H1 (cell line): ENCODE data around the gene P3H1. TPM values are rescaled to one million over a fixed set of nuclear protein-coding genes. Genes with fewer than 3 reads are reported as not detected.

Experiments used
- CTCF ChIA-PET: fragments of 300-600 bp; sonication (Branson Sonifier 250); formaldehyde crosslinking; loops from one replicate; lab custom pipeline; 2021; ENCODE audit not compliant: partially characterized antibody; lab: Charles Lee
- POLR2A ChIA-PET: fragments of 300-600 bp; sonication (Branson Sonifier 250); formaldehyde crosslinking; loops from one replicate; lab custom pipeline; 2021; ENCODE audit warnings: inconsistent platforms; ENCODE audit not compliant: partially characterized antibody; lab: Charles Lee
- DNase-seq, 2 experiments: peaks; one replicate each; pipeline versions ENCODE4 v3.0.0 to v3.0.0-alpha.2; 2010 to 2022; ENCODE audit warnings: low spot score in 2 of 2, low read depth in 1 of 2, mixed read lengths in 1 of 2
- FAIRE-seq: peaks from 2 replicates; lab custom pipeline; 2011; peaks lifted over from hg19 to GRCh38; lab: Jason Lieb, UNC
- H2AFZ ChIP-seq: 2 replicates; pipeline ENCODE4 v1.8.1; 2012; ENCODE audit warnings: low read length, inconsistent platforms
- H2AK5ac ChIP-seq: 2 replicates; pipeline ENCODE4 v1.6.1; 2013; ENCODE audit warnings: low read depth, low read length
- H2BK120ac ChIP-seq: replicated peaks from 2 replicates; pipeline ENCODE3; 2013; ENCODE audit warnings: low read depth, low read length, inconsistent platforms
- H2BK12ac ChIP-seq: 2 replicates; pipeline ENCODE4 v1.6.1; 2013; ENCODE audit warnings: low read depth, low read length
- H2BK15ac ChIP-seq: 2 replicates; pipeline ENCODE4 v1.6.1; 2013; ENCODE audit warnings: low read length
- H2BK20ac ChIP-seq: 2 replicates; pipeline ENCODE4 v1.6.1; 2013; ENCODE audit warnings: low read length
- H2BK5ac ChIP-seq: 2 replicates; pipeline ENCODE4 v1.6.1; 2013; ENCODE audit warnings: low read depth, low read length
- H3K14ac ChIP-seq: 2 replicates; pipeline ENCODE4 v1.6.1; 2013; ENCODE audit warnings: inconsistent platforms; ENCODE audit not compliant: insufficient read length
- H3K18ac ChIP-seq: 2 replicates; pipeline ENCODE4 v1.6.1; 2013; ENCODE audit warnings: low read length; ENCODE audit errors: extremely low read depth
- H3K23ac ChIP-seq: 2 replicates; pipeline ENCODE4 v1.6.1; 2013; ENCODE audit warnings: inconsistent platforms; ENCODE audit not compliant: insufficient read length
- H3K23me2 ChIP-seq: 2 replicates; pipeline ENCODE4 v1.6.1; 2013; ENCODE audit warnings: low read depth, low read length
- H3K27ac ChIP-seq: 2 replicates; pipeline ENCODE4 v1.6.1; 2011; ENCODE audit warnings: low read depth, low read length, inconsistent platforms
- H3K27me3 ChIP-seq, 4 experiments: replicated peaks in 1 of 4; 1 replicate in 1 of 4; 2 replicates in 3 of 4; pipeline versions ENCODE4 v1.6.1 to v1.8.1; 2011 to 2013; ENCODE audit warnings: low read length in 3 of 4, mild to moderate bottlenecking in 3 of 4, inconsistent platforms in 2 of 4, mixed read lengths in 2 of 4, moderate library complexity in 1 of 4; ENCODE audit not compliant: control insufficient read depth in 3 of 4, insufficient read depth in 3 of 4; ENCODE audit errors: extremely low read depth in 1 of 4
- H3K36me3 ChIP-seq, 4 experiments: 2 replicates each; pipeline versions ENCODE4 v1.6.1 to v1.8.1; 2011 to 2013; ENCODE audit warnings: mild to moderate bottlenecking in 4 of 4, low read length in 3 of 4, moderate library complexity in 2 of 4, control low read depth in 1 of 4, inconsistent platforms in 1 of 4; ENCODE audit not compliant: insufficient read depth in 4 of 4, control insufficient read depth in 2 of 4
- H3K4ac ChIP-seq: replicated peaks from 2 replicates; pipeline ENCODE3; 2013; ENCODE audit warnings: low read length, low read depth, mixed read lengths, inconsistent platforms; ENCODE audit not compliant: insufficient read length
- H3K4me1 ChIP-seq, 4 experiments: replicated peaks in 1 of 4; 1 replicate in 1 of 4; 2 replicates in 3 of 4; pipeline versions ENCODE4 v1.6.1 to v1.8.1; 2011 to 2013; ENCODE audit warnings: low read length in 3 of 4, inconsistent platforms in 2 of 4, mixed read lengths in 1 of 4; ENCODE audit not compliant: insufficient read depth in 4 of 4, control insufficient read depth in 3 of 4
- H3K4me2 ChIP-seq, 2 experiments: 2 replicates each; pipeline versions ENCODE4 v1.6.1 to v1.8.1; 2011 to 2013; ENCODE audit warnings: low read depth in 2 of 2, low read length in 2 of 2, control low read depth in 1 of 2, inconsistent platforms in 1 of 2, mild to moderate bottlenecking in 1 of 2; ENCODE audit not compliant: insufficient read depth in 1 of 2
- H3K4me3 ChIP-seq, 4 experiments: fragments of 200-600, 300-600 bp in 1 of 4; sonication (generic), shearing (Covaris generic), sonication (Bioruptor Twin) in 1 of 4; 2 replicates each; pipeline versions ENCODE4 v1.5.1 to v1.8.1; 2011 to 2016; ENCODE audit warnings: low read length in 4 of 4, low read depth in 3 of 4, control low read depth in 2 of 4, inconsistent platforms in 2 of 4, mild to moderate bottlenecking in 2 of 4, mixed read lengths in 1 of 4, moderate library complexity in 1 of 4; ENCODE audit not compliant: insufficient read depth in 2 of 4; ENCODE audit errors: extremely low read depth in 1 of 4
- H3K56ac ChIP-seq: replicated peaks from 2 replicates; pipeline ENCODE3; 2013; ENCODE audit warnings: low read depth, mild to moderate bottlenecking, mixed read lengths, low read length, inconsistent platforms; ENCODE audit not compliant: insufficient read length
- H3K79me1 ChIP-seq: 2 replicates; pipeline ENCODE4 v1.6.1; 2013; ENCODE audit warnings: low read depth, low read length, control low read depth
- H3K79me2 ChIP-seq, 2 experiments: 2 replicates each; pipeline versions ENCODE4 v1.6.1 to v1.8.1; 2012 to 2013; ENCODE audit warnings: low read length in 2 of 2, mild to moderate bottlenecking in 2 of 2, inconsistent platforms in 1 of 2; ENCODE audit not compliant: insufficient read depth in 2 of 2, control insufficient read depth in 1 of 2
- H3K9ac ChIP-seq, 4 experiments: replicated peaks in 1 of 4; 1 replicate in 1 of 4; 2 replicates in 3 of 4; pipeline versions ENCODE4 v1.6.1 to v1.8.1; 2011 to 2013; ENCODE audit warnings: low read depth in 3 of 4, low read length in 3 of 4, control low read depth in 2 of 4, mild to moderate bottlenecking in 2 of 4, moderate library complexity in 2 of 4, inconsistent platforms in 1 of 4; ENCODE audit errors: extremely low read depth in 1 of 4
- H3K9me3 ChIP-seq, 2 experiments: 2 replicates each; pipeline versions ENCODE4 v1.6.1 to v1.8.1; 2012 to 2013; ENCODE audit warnings: mild to moderate bottlenecking in 2 of 2, moderate library complexity in 2 of 2, control low read depth in 1 of 2, inconsistent platforms in 1 of 2, low read depth in 1 of 2, low read length in 1 of 2, mixed read lengths in 1 of 2; ENCODE audit not compliant: insufficient read depth in 2 of 2
- H4K20me1 ChIP-seq, 2 experiments: replicated peaks in 1 of 2; 2 replicates each; pipeline versions ENCODE3 to v1.8.1; 2011 to 2013; ENCODE audit warnings: inconsistent platforms in 2 of 2, low read length in 2 of 2, mild to moderate bottlenecking in 1 of 2; ENCODE audit not compliant: insufficient read depth in 2 of 2, control insufficient read depth in 1 of 2
- H4K5ac ChIP-seq: 2 replicates; pipeline ENCODE4 v1.6.1; 2013; ENCODE audit warnings: low read length, low read depth, mixed read lengths, inconsistent platforms; ENCODE audit not compliant: insufficient read length
- H4K8ac ChIP-seq: 2 replicates; pipeline ENCODE4 v1.8.0; 2013; ENCODE audit warnings: mild to moderate bottlenecking, moderate library complexity, low read length, inconsistent platforms; ENCODE audit not compliant: insufficient read depth; ENCODE audit errors: extremely low read depth
- H4K91ac ChIP-seq: replicated peaks from 2 replicates; pipeline ENCODE3; 2013; ENCODE audit warnings: low read length, mixed read lengths, inconsistent platforms; ENCODE audit not compliant: insufficient read length
- BCL11A ChIP-seq, 2 experiments: IDR thresholded peaks; one replicate each; pipeline ENCODE4 v1.6.1; 2011; ENCODE audit warnings: low read depth in 2 of 2, low read length in 2 of 2, mild to moderate bottlenecking in 2 of 2
- BRCA1 ChIP-seq: IDR thresholded peaks from 2 replicates; pipeline ENCODE4 v1.6.1; 2012; ENCODE audit warnings: low read depth, low read length, improper control_type of control experiment
- CREB1 ChIP-seq: IDR thresholded peaks from 2 replicates; pipeline ENCODE4 v1.6.1; 2012; ENCODE audit warnings: inconsistent platforms
- E2F6 ChIP-seq: IDR thresholded peaks from 2 replicates; pipeline ENCODE4 v1.6.1; 2012; ENCODE audit warnings: inconsistent platforms
- EZH2 ChIP-seq: fragments of 200-600 bp; sonication (generic); IDR thresholded peaks from 2 replicates; pipeline ENCODE4 v1.7.1; 2012; ENCODE audit warnings: low read depth, mild to moderate bottlenecking, moderate library complexity, low read length, inconsistent platforms; ENCODE audit not compliant: severe bottlenecking
- JUN ChIP-seq: IDR thresholded peaks from 2 replicates; pipeline ENCODE4 v1.6.1; 2011; ENCODE audit warnings: low read depth, mild to moderate bottlenecking, improper control_type of control experiment, low read length
- POU5F1 ChIP-seq: IDR thresholded peaks from 2 replicates; pipeline ENCODE4 v1.6.1; 2011; ENCODE audit warnings: low read depth, mild to moderate bottlenecking, low read length, moderate library complexity
- RAD21 ChIP-seq, 2 experiments: IDR thresholded peaks in 1 of 2; conservative IDR thresholded peaks in 1 of 2; 2 replicates each; pipeline ENCODE4 v1.6.1; 2011; ENCODE audit warnings: low read depth in 2 of 2, low read length in 2 of 2, improper control_type of control experiment in 1 of 2, inconsistent platforms in 1 of 2, mild to moderate bottlenecking in 1 of 2, moderate library complexity in 1 of 2
- RBBP5 ChIP-seq: IDR thresholded peaks from 2 replicates; pipeline ENCODE4 v1.7.1; 2012; ENCODE audit warnings: low read depth, mild to moderate bottlenecking, inconsistent platforms, low read length, moderate library complexity, borderline replicate concordance
- SIRT6 ChIP-seq: IDR thresholded peaks from one replicate; pipeline ENCODE4 v1.7.1; 2012; ENCODE audit warnings: low read length, inconsistent platforms
- SP1 ChIP-seq: IDR thresholded peaks from 2 replicates; pipeline ENCODE4 v1.6.1; 2011; ENCODE audit warnings: low read depth, low read length
- SP4 ChIP-seq: IDR thresholded peaks from 2 replicates; pipeline ENCODE4 v1.6.1; 2012; ENCODE audit warnings: low read length, inconsistent platforms
- TAF7 ChIP-seq: optimal IDR thresholded peaks from 2 replicates; pipeline ENCODE3; 2011; ENCODE audit warnings: low read depth, mild to moderate bottlenecking, inconsistent platforms, low read length, moderate library complexity, borderline replicate concordance
- TBP ChIP-seq: IDR thresholded peaks from 2 replicates; pipeline ENCODE4 v1.6.1; 2011; ENCODE audit warnings: low read depth, low read length, improper control_type of control experiment
- WGBS, 2 experiments: shearing (Covaris generic) in 1 of 2; methylation state at CpG; one replicate each; pipeline versions ENCODE4 v1.1.6 to v1.1.7; 2013 to 2015; ENCODE audit warnings: low lambda C conversion rate in 2 of 2, mixed read lengths in 2 of 2, inconsistent platforms in 1 of 2, low coverage in 1 of 2, missing lambda C conversion rate in 1 of 2; ENCODE audit not compliant: insufficient replicate concordance in 2 of 2, insufficient coverage in 1 of 2, insufficient read length in 1 of 2; ENCODE audit errors: extremely low coverage in 1 of 2, missing lambda C conversion rate in 1 of 2; 5-methylcytosine and 5-hydroxymethylcytosine counted together
- polyA plus RNA-seq, 7 experiments: library from polyadenylated mRNA; depleted of rRNA in 3 of 7; stranded (reverse) in 5 of 7; unstranded in 2 of 7; fragments of >200 nt in 5 of 7; fragments of 200-250 nt in 2 of 7; gene quantifications; 1 replicate in 5 of 7; 2 replicates in 1 of 7; 4 replicates in 1 of 7; pipeline versions ENCODE4 v1.2.1 to v1.2.3, GENCODE V29; 2011 to 2013; ENCODE audit warnings: missing spikeins in 2 of 7, mixed read lengths in 2 of 7
- total RNA-seq: library from RNA; stranded (reverse); fragmentation: NEBNext Ultra II Directional; extraction: Animal tissue kit (Norgen Biotek cat#: 25700); gene quantifications from 2 replicates; pipeline ENCODE4 v1.2.1, GENCODE V29; 2021

P3H1 gene
- total and polyA plus RNA-seq, 2 of the 8 experiments (the other 6 are each of a cell fraction or from before 2014, with no cell fraction given) = 58.4 to 87.5 TPM

GRCh38 chr1:42742141-42742540 is 24.7 kb downstream of the P3H1 start:
- POLR2A ChIA-PET = interaction anchor here (1.0 to 3.9 kb wide), 4 partner anchors 10 to 60 kb away, joined by 3 to 32 read pairs (median 4); partner anchors contain the start of gene YBX1

More at GRCh38 chr1:42742141-42742540, 24.7 kb downstream of the P3H1 start:
- H4K5ac ChIP-seq = no peak overlapping the region
- H3K14ac ChIP-seq = no peak overlapping the region
- H3K23ac ChIP-seq = no peak overlapping the region
- peaks cover 3 to 7% (median 4%) of the 10 kb centered on the region in 4 experiments; a peak in 6 of 8 replicates for H3K36me3 ChIP-seq
- H3K56ac ChIP-seq = no peak overlapping the region
- H2BK120ac ChIP-seq = no peak overlapping the region
- no peak for DNase-seq
- H3K23me2 ChIP-seq = peaks cover 5% of the 10 kb centered on the region; the same call in 1 of the 2 replicates
- H3K9me3 ChIP-seq = no peaks in the 10 kb centered on the region
- H3K4me3 ChIP-seq = no peak overlapping the region
- CTCF ChIA-PET = interaction anchor here (1.2 to 9.8 kb wide), 5 partner anchors 7 to 164 kb away, joined by 3 to 77 read pairs (median 8); partner anchors contain the start of gene YBX1
- peaks cover 3% of the 10 kb centered on the region; the same call in 1 of the 2 replicates for H3K79me1 ChIP-seq
- no peak overlapping the region for H3K4ac ChIP-seq
- no peak overlapping the region for H2BK20ac ChIP-seq
- H3K4me1 ChIP-seq = peaks cover 0 to 38% (median 28%) of the 10 kb centered on the region in 4 experiments; a peak in 6 of 7 replicates
- 95% methylated on average over 7 of the region's 8 CpGs; no CpG with 5 or more reads in 1 of the 2 experiments for WGBS, 2 experiments
- H2BK15ac ChIP-seq = no peak overlapping the region
- no peak overlapping the region for H2AFZ ChIP-seq
- H4K91ac ChIP-seq = peak overlapping the region; percentile 97
- no peak overlapping the region for H4K8ac ChIP-seq
- no peak overlapping the region for H3K4me2 ChIP-seq
- H2BK12ac ChIP-seq = peak overlapping the region; percentile 99
- no peaks in the 10 kb centered on the region for H3K79me2 ChIP-seq
- no peak overlapping the region for H3K27ac ChIP-seq
- H2AK5ac ChIP-seq = peak overlapping the region; percentile 93; the same call in 1 of the 2 replicates
- TF ChIP-seq TAF7 (no peak), TBP (no peak), BRCA1 (no peak), JUN (no peak), POU5F1 (no peak), RAD21 (IDR thresholded peaks at IDR 0.05 in 1 of 2, conservative IDR thresholded peaks at IDR 0.05 in 1 of 2; ENCODE audit: low read depth in 2 of 2, low read length in 2 of 2) (no peak), SP1 (no peak), EZH2 (no peak), E2F6 (no peak), CREB1 (no peak), SIRT6 (no peak), BCL11A (IDR thresholded peaks at IDR 0.05; ENCODE audit: low read depth in 2 of 2, low read length in 2 of 2) (no peak), RBBP5 (no peak), SP4 (no peak)
- H2BK5ac ChIP-seq = 0 out of 2 replicates have a peak overlapping the region, but pooled peaks have one; percentile 94
- H3K27me3 ChIP-seq = no peaks in the 10 kb centered on the region
- H3K9ac ChIP-seq = no peak overlapping the region
- no peak overlapping the region for H3K18ac ChIP-seq
- no peak for FAIRE-seq
- H4K20me1 ChIP-seq = peaks cover 0 to 2% of the 10 kb centered on the region in 2 experiments
